Activated naive CD8-positive, alpha-beta T cell treated with anti-CD3 and anti-CD28 coated beads, Interleukin-2, amount 50 U/mL, for 16 hours (primary cell): Measurements from ENCODE around the gene SH3GLB2.
"Not testable (repeated sequence)": the region's sequence is repeated elsewhere in the genome, so short reads cannot be mapped to it uniquely, and the experiment has no call there.

ENCODE experiments used
- DNase-seq: peaks from one replicate; pipeline ENCODE4 v3.0.0-alpha.2; 2020; ENCODE audit warnings: low read depth, low spot score

SH3GLB2 gene

GRCh38 chr9:129014608-129015007 lies 13.5 kb downstream of the SH3GLB2 start:
- no peak for DNase-seq

- DNase-seq: no peak
These were observed 14.0 kb downstream of the SH3GLB2 start for GRCh38 chr9:129014124-129014523.

- DNase-seq: no peak
These were observed 14.5 kb downstream of the SH3GLB2 start for GRCh38 chr9:129013674-129014073.

- DNase-seq: no peak
These were observed 15.2 kb downstream of the SH3GLB2 start for GRCh38 chr9:129012893-129013448.

GRCh38 chr9:129012343-129012742 lies 15.8 kb downstream of the SH3GLB2 start:
- DNase-seq: no peak

- DNase-seq: no peak
These were observed 16.4 kb downstream of the SH3GLB2 start for GRCh38 chr9:129011761-129012181.

GRCh38 chr9:129011170-129011569 lies 17.0 kb downstream of the SH3GLB2 start:
- DNase-seq: no peak

GRCh38 chr9:129010267-129010975 lies 17.7 kb downstream of the SH3GLB2 start:
- no peak for DNase-seq

GRCh38 chr9:129009584-129010141 lies 18.5 kb downstream of the SH3GLB2 start:
- DNase-seq: no peak

- DNase-seq: no peak
These were observed 19.0 kb downstream of the SH3GLB2 start for GRCh38 chr9:129008986-129009583.

- no peak for DNase-seq
These were observed 19.6 kb downstream of the SH3GLB2 start for GRCh38 chr9:129008469-129008965.

- no peak for DNase-seq
These were observed 20.2 kb downstream of the SH3GLB2 start for GRCh38 chr9:129007766-129008468.

- no peak for DNase-seq
These were observed 20.9 kb downstream of the SH3GLB2 start for GRCh38 chr9:129007035-129007765.

- DNase-seq: no peak
These were observed 21.6 kb downstream of the SH3GLB2 start for GRCh38 chr9:129006328-129007034.

- no peak for DNase-seq
These were observed 22.7 kb downstream of the SH3GLB2 start for GRCh38 chr9:129005336-129005997.

- DNase-seq: not testable (repeated sequence)
These were observed 24.0 kb downstream of the SH3GLB2 start for GRCh38 chr9:129004173-129004572.

- DNase-seq: no peak
These were observed 25.1 kb downstream of the SH3GLB2 start for GRCh38 chr9:129002992-129003391.

- no peak for DNase-seq
These were observed 26.4 kb downstream of the SH3GLB2 start for GRCh38 chr9:129001504-129002325.

GRCh38 chr9:128999581-129000206 lies 28.4 kb downstream of the SH3GLB2 start:
- DNase-seq: no peak
